ENCODE data around the gene ATP9B.

ATP9B gene

GRCh38 chr18:79410731-79411613 is 341.8 kb downstream of the ATP9B start:
- Histone ChIP-seq H3K36me3 (replicated peaks; ENCODE audit: low read depth, low read length) (peaks cover 58% of the 10 kb centered on the region), H2AFZ (ENCODE audit: low read depth, low read length) (no peak overlapping the region), H3K27ac (ENCODE audit: low read length) (no peak overlapping the region), H3K9ac (ENCODE audit: low read length) (no peak overlapping the region), H3K79me2 (ENCODE audit: low read length) (peaks cover 92% of the 10 kb centered on the region), H3K4me1 (ENCODE audit: low read length) (peaks cover 4% of the 10 kb centered on the region), H3K27me3 (ENCODE audit: low read depth, low read length) (no peaks in the 10 kb centered on the region), H3K9me3 (ENCODE audit: insufficient read depth, low read length) (no peaks in the 10 kb centered on the region), H4K20me1 (ENCODE audit: insufficient read depth, low read length) (peaks cover 84% of the 10 kb centered on the region), H3K4me3 (ENCODE audit: low read length) (no peak overlapping the region), H3K4me2 (ENCODE audit: low read length) (no peak overlapping the region)
- TF ChIP-seq CTCF (IDR thresholded peaks at IDR 0.05; ENCODE audit: low read depth, low read length) (no peak), EZH2phosphoT487 (IDR thresholded peaks at IDR 0.05; ENCODE audit: low read depth) (no peak)

- Histone ChIP-seq H3K9ac (ENCODE audit: low read length) (no peak overlapping the region), H2AFZ (ENCODE audit: low read depth, low read length) (no peak overlapping the region), H3K27me3 (ENCODE audit: low read depth, low read length) (no peaks in the 10 kb centered on the region), H3K79me2 (ENCODE audit: low read length) (peaks cover 92% of the 10 kb centered on the region), H3K27ac (ENCODE audit: low read length) (no peak overlapping the region), H4K20me1 (ENCODE audit: insufficient read depth, low read length) (peaks cover 87% of the 10 kb centered on the region), H3K4me3 (ENCODE audit: low read length) (no peak overlapping the region), H3K9me3 (ENCODE audit: insufficient read depth, low read length) (no peaks in the 10 kb centered on the region), H3K36me3 (replicated peaks; ENCODE audit: low read depth, low read length) (peaks cover 54% of the 10 kb centered on the region), H3K4me2 (ENCODE audit: low read length) (no peak overlapping the region), H3K4me1 (ENCODE audit: low read length) (no peaks in the 10 kb centered on the region)
- TF ChIP-seq CTCF (IDR thresholded peaks at IDR 0.05; ENCODE audit: low read depth, low read length) (no peak), EZH2phosphoT487 (IDR thresholded peaks at IDR 0.05; ENCODE audit: low read depth) (no peak)
These were observed 342.7 kb downstream of the ATP9B start for GRCh38 chr18:79411614-79412526.

GRCh38 chr18:79413025-79413424 is 343.8 kb downstream of the ATP9B start:
- no peak overlapping the region for H3K9ac ChIP-seq (ENCODE audit: low read length)
- H3K79me2 ChIP-seq (ENCODE audit: low read length) = peaks cover 85% of the 10 kb centered on the region
- TF ChIP-seq CTCF (IDR thresholded peaks at IDR 0.05; ENCODE audit: low read depth, low read length) = no peak
- no peak for TF ChIP-seq EZH2phosphoT487 (IDR thresholded peaks at IDR 0.05; ENCODE audit: low read depth)
- no peaks in the 10 kb centered on the region for H3K4me1 ChIP-seq (ENCODE audit: low read length)
- H2AFZ ChIP-seq (ENCODE audit: low read depth, low read length) = no peak overlapping the region
- no peaks in the 10 kb centered on the region for H3K27me3 ChIP-seq (ENCODE audit: low read depth, low read length)
- peaks cover 82% of the 10 kb centered on the region for H4K20me1 ChIP-seq (ENCODE audit: insufficient read depth, low read length)
- no peak overlapping the region for H3K27ac ChIP-seq (ENCODE audit: low read length)
- peaks cover 50% of the 10 kb centered on the region for H3K36me3 ChIP-seq (replicated peaks; ENCODE audit: low read depth, low read length)
- no peak overlapping the region for H3K4me3 ChIP-seq (ENCODE audit: low read length)
- H3K9me3 ChIP-seq (ENCODE audit: insufficient read depth, low read length) = no peaks in the 10 kb centered on the region
- no peak overlapping the region for H3K4me2 ChIP-seq (ENCODE audit: low read length)

- H3K27ac ChIP-seq (ENCODE audit: low read length) = no peak overlapping the region
- peaks cover 50% of the 10 kb centered on the region for H3K36me3 ChIP-seq (replicated peaks; ENCODE audit: low read depth, low read length)
- H3K9ac ChIP-seq (ENCODE audit: low read length) = no peak overlapping the region
- no peak overlapping the region for H2AFZ ChIP-seq (ENCODE audit: low read depth, low read length)
- TF ChIP-seq EZH2phosphoT487 (IDR thresholded peaks at IDR 0.05; ENCODE audit: low read depth) (no peak), CTCF (IDR thresholded peaks at IDR 0.05; ENCODE audit: low read depth, low read length) (no peak)
- peaks cover 85% of the 10 kb centered on the region for H3K79me2 ChIP-seq (ENCODE audit: low read length)
- no peak overlapping the region for H3K4me2 ChIP-seq (ENCODE audit: low read length)
- H3K4me1 ChIP-seq (ENCODE audit: low read length) = no peaks in the 10 kb centered on the region
- no peaks in the 10 kb centered on the region for H3K27me3 ChIP-seq (ENCODE audit: low read depth, low read length)
- no peak overlapping the region for H3K4me3 ChIP-seq (ENCODE audit: low read length)
- no peaks in the 10 kb centered on the region for H3K9me3 ChIP-seq (ENCODE audit: insufficient read depth, low read length)
- peaks cover 82% of the 10 kb centered on the region for H4K20me1 ChIP-seq (ENCODE audit: insufficient read depth, low read length)
These were observed 344.2 kb downstream of the ATP9B start for GRCh38 chr18:79413426-79413825.
